Measurements from ENCODE around the gene DDB1. TPM values are rescaled to one million over a fixed set of nuclear protein-coding genes. Genes with fewer than 3 reads are reported as not detected.
A peak's percentile ranks its signal among the peaks of the same experiment; 100 is the strongest.

Gene DDB1
- total and polyA plus RNA-seq, 9 of the 15 experiments (the other 6 are each of a cell fraction or from before 2014, with no cell fraction given): 172 to 361 (median 266) TPM

GRCh38 chr11:61332281-61332796, 566 bp downstream of the DDB1 start:
- peak; percentile 23 for ATAC-seq
- intact Hi-C loops (cut with micrococcal nuclease): loop anchor here (2.0 to 5.0 kb wide), 3 partner anchors 30 to 75 kb away; partner anchors contain the start of gene TMEM138
- H3K79me2 ChIP-seq (ENCODE audit: control insufficient read depth, insufficient read depth, low read length): peaks cover 71% of the 10 kb centered on the region
- ChIA-PET CTCF (ENCODE audit: low intra/inter-chr PET ratio) (interaction anchor here (8.5 kb wide), 1 partner anchor 53 kb away, joined by 135 read pairs; no protein-coding TSS in a partner anchor), POLR2A (interaction anchor here (0.8 to 3.4 kb wide), 10 partner anchors 14 to 224 kb away, joined by 3 to 23 read pairs (median 5); partner anchors contain the start of genes CPSF7, SDHAF2 and TMEM216)
- H2AFZ ChIP-seq (ENCODE audit: low read depth, low read length): peak overlapping the region; percentile 74
- H3K36me3 ChIP-seq (ENCODE audit: control insufficient read depth, insufficient read depth, low read length): peaks cover 40% of the 10 kb centered on the region
- H3K27me3 ChIP-seq (ENCODE audit: control insufficient read depth in 2 of 2, insufficient read depth in 2 of 2, low read length in 2 of 2): no peaks in the 10 kb centered on the region
- H3K27ac ChIP-seq (ENCODE audit: extremely low read depth, low read depth, low read length): peak overlapping the region; percentile 97
- no peaks in the 10 kb centered on the region for H3K9me3 ChIP-seq (replicated peaks; ENCODE audit: control insufficient read depth, insufficient read depth, low read depth, low read length)
- no peak for FAIRE-seq
- DNase-seq (ENCODE audit: extremely low read depth in 1 of 4, low spot score in 3 of 4): peak in 2 of 4 experiments; percentile 41 to 45
- H3K9ac ChIP-seq (ENCODE audit: insufficient read depth in 1 of 2, low read depth in 2 of 2, low read length in 2 of 2): peak overlapping the region; percentile 99
- H3K4me2 ChIP-seq (ENCODE audit: insufficient read depth, low read length): peak overlapping the region; percentile 100
- H3K4me3 ChIP-seq: peak overlapping the region; percentile 88
- TSS peak; percentile 58 for BruUV-seq (replicated peaks)
- in situ Hi-C loops (cut with MboI): no loop called here
- H3K4me1 ChIP-seq (replicated peaks in 1 of 2; ENCODE audit: control insufficient read depth in 2 of 2, insufficient read depth in 2 of 2, low read length in 2 of 2): peaks cover 40 to 53% of the 10 kb centered on the region in 2 experiments; a peak in 4 of 5 replicates
- no peaks in the 10 kb centered on the region for H3K9me1 ChIP-seq (ENCODE audit: control insufficient read depth, insufficient read depth, low read length)
- peaks cover 7% of the 10 kb centered on the region for H4K20me1 ChIP-seq (replicated peaks; ENCODE audit: control insufficient read depth, insufficient read depth, low read length)
- WGBS (ENCODE audit: insufficient coverage, low coverage, missing lambda C conversion rate): 2% methylated on average over 21 of the region's 24 CpGs
- TF ChIP-seq SAP30 (IDR thresholded peaks at IDR 0.05; ENCODE audit: borderline replicate concordance, insufficient read depth, low read depth, low read length, poor library complexity, severe bottlenecking) (peak; percentile 0), HMGXB4 (CRISPR knock-in tag; IDR thresholded peaks at IDR 0.05) (0 out of 2 replicates have a peak, but pooled peaks have one; percentile 22), BACH1 (tag; IDR thresholded peaks at IDR 0.05) (0 out of 2 replicates have a peak, but pooled peaks have one; percentile 47), FOXK1 (CRISPR knock-in tag; IDR thresholded peaks at IDR 0.05; ENCODE audit: borderline replicate concordance) (peak; percentile 68; the same call in 1 of the 2 replicates), CTCFL (IDR thresholded peaks at IDR 0.05; ENCODE audit: borderline replicate concordance, insufficient read depth, low read depth, low read length, poor library complexity, severe bottlenecking) (peak; percentile 20), NR2C1 (IDR thresholded peaks at IDR 0.05) (no peak), NR2C1 (tag; IDR thresholded peaks at IDR 0.05) (0 out of 2 replicates have a peak, but pooled peaks have one; percentile 8), FOXA3 (CRISPR knock-in tag; conservative IDR thresholded peaks at IDR 0.05 in 1 of 2, IDR thresholded peaks at IDR 0.05 in 1 of 2) (peak; percentile 6 to 50; a peak in 2 of 4 replicates), JUN (IDR thresholded peaks at IDR 0.05; ENCODE audit: borderline replicate concordance, low read depth, low read length) (no peak), JUN (CRISPR knock-in tag; IDR thresholded peaks at IDR 0.05; ENCODE audit: borderline replicate concordance) (peak; percentile 84; the same call in 1 of the 2 replicates), FOXK2 (conservative IDR thresholded peaks at IDR 0.05 in 1 of 2, IDR thresholded peaks at IDR 0.05 in 1 of 2; ENCODE audit: low read depth in 2 of 2) (peak; percentile 76 to 90), ZBTB43 (CRISPR knock-in tag; IDR thresholded peaks at IDR 0.05) (no peak), ZNF561 (CRISPR knock-in tag; conservative IDR thresholded peaks at IDR 0.05) (no peak)
